NCI-H2227 (cell line): ENCODE results near the gene CLDND1.

Experiments used
- DNase-seq: peaks from one replicate; lab custom pipeline; 2025; ENCODE audit not compliant: unreplicated experiment; lab: John Stamatoyannopoulos, UW

The CLDND1 gene

GRCh38 chr3:98519351-98519750, 3.4 kb downstream of the CLDND1 start:
- no peak for DNase-seq

- DNase-seq: no peak
Observed at GRCh38 chr3:98518816-98519215, 3.9 kb downstream of the CLDND1 start.

- no peak for DNase-seq
Observed at GRCh38 chr3:98514948-98515347, 7.8 kb downstream of the CLDND1 start.

- no peak for DNase-seq
Observed at GRCh38 chr3:98513736-98514135, 9.0 kb downstream of the CLDND1 start.

GRCh38 chr3:98513091-98513511, 9.6 kb downstream of the CLDND1 start:
- DNase-seq: no peak

GRCh38 chr3:98512576-98512975, 10.1 kb downstream of the CLDND1 start:
- DNase-seq: no peak

- no peak for DNase-seq
Observed at GRCh38 chr3:98508582-98508981, 14.1 kb downstream of the CLDND1 start.

- DNase-seq: no peak
Observed at GRCh38 chr3:98504539-98504938, 18.2 kb downstream of the CLDND1 start.

- no peak for DNase-seq
Observed at GRCh38 chr3:98501863-98502576, 20.7 kb downstream of the CLDND1 start.

- DNase-seq: no peak
Observed at GRCh38 chr3:98501270-98501669, 21.4 kb downstream of the CLDND1 start.

GRCh38 chr3:98500019-98500418, 22.7 kb downstream of the CLDND1 start:
- no peak for DNase-seq

- no peak for DNase-seq
Observed at GRCh38 chr3:98497381-98497780, 25.3 kb downstream of the CLDND1 start, which contains the start of gene OR5K2. TSS of gene OR5K2 (plus strand) at chr3:98497681. CDS start at chr3:98497681, 0 bp downstream.

GRCh38 chr3:98483626-98484025, 39.1 kb downstream of the CLDND1 start:
- no peak for DNase-seq

GRCh38 chr3:98482717-98483482, 39.8 kb downstream of the CLDND1 start:
- no peak for DNase-seq
